ENCODE data around the gene CMBL.
"Not testable (repeated sequence)": the region's sequence is repeated elsewhere in the genome, so short reads cannot be mapped to it uniquely, and the experiment has no call there.

Gene CMBL

GRCh38 chr5:10333154-10334006 lies 25.7 kb upstream of the CMBL start:
- FAIRE-seq, result no peak

DNA sequence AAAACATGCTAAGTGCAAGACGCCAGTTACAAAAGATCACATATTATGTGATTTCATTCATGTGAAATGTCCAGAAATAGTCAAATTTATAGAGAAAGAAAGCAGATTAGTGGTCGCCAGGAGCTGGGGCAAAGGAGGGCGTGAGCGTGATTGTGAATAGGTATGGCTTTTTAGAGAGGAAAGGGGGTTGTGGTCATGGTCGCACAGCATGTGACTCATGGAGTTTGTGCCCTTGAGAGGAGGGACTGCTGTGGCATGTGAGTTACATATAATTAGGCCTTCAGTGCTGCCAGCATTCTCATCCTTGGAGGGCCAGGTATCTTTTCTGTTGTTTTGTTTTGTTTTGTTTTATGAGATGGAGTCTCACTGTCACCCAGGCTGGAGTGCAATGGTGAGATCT lies 24.6 kb upstream of the CMBL start:
- no peak for FAIRE-seq

DNA sequence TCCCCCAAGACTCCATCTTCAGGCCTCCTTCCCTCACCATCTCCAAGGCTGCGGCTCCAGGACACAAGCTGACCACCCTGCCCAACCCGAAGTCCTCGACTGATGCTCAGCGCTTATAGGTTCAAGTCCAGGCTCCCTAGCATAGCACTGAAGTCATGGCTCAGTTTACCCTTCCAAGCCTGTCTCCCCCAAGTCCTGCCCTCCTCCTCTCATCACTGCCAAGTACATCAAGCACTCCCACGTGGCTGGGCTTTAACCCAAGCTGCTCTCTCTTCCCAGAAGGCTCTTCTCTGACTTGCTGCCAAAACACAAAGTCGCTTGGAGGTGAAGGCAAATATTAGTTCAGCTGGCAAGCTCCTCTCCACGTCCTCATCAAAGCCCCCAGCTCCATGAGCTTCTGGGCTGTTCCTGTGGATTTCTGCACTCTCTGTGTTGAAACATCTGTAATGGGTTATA lies 23.7 kb upstream of the CMBL start:
- FAIRE-seq, result no peak

DNA sequence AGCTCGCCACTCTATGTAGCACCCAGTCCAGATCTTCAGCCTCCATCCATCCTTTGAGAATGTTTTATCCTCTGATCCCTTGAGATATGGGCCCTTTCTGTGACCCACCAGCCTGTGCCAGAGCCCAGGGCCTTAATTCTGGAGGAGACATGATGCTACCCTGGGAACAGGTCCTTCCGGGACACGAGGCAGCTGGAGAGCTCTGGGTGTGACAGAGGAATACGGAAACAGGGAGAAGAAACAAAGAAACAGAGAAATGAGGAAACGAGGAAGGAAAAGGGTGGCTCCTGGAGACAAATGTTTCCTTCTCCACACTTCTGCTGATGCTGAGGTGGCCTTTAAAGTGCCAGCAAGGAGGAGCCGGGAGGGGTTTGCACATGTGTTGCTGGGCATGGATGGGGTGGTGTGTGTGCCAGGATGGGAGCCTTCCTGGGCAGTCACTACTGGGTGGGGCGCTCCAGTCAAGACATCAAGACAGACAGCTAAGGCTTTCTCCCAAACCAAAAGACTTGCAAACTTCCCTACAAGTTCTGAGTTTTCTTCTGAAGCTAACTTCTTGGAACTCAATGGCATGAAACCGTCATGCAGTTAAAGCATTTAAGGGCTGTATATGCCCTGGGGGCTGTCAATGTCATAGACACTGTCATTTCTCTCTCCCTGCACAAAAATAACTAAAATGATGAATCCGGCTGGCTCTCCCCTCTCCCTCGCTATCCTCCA lies 23.0 kb upstream of the CMBL start:
- FAIRE-seq, result no peak

DNA sequence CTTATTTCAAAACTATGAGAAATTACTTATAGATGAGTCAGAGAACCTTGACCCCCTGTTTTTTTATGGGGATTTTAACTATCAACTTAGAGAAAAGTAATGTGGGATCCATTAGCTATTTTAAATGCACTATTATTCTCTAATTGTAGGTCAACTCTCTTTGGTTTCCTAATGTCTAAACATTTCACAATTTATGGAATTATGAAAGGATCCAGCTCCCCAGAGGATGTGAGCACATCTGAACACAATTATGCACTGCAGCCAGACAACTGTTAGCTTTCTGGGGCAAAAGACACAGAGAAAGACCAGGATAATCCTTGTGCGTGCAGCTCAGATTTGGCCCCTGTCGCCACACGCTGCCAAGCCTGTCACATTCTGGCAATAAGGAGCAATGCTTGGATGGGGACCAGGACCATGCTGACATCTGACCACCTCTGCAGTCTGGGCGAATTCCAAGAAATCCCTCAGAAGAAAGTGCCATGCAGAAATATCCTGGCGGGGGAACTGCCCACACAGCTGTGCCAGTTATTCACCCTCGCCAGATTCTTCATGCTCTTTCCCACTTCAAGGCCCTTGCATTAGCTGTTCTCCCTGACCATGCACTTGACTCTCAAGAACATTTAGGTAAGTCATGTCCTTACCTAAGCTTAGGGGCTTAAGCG lies 22.2 kb upstream of the CMBL start:
- no peak for FAIRE-seq

GRCh38 chr5:10329446-10329819 lies 21.7 kb upstream of the CMBL start:
- no peak for FAIRE-seq

GRCh38 chr5:10328323-10328722 lies 20.6 kb upstream of the CMBL start:
- FAIRE-seq, result no peak

- FAIRE-seq, result no peak
Observed at GRCh38 chr5:10324518-10325370, 17.0 kb upstream of the CMBL start.

DNA sequence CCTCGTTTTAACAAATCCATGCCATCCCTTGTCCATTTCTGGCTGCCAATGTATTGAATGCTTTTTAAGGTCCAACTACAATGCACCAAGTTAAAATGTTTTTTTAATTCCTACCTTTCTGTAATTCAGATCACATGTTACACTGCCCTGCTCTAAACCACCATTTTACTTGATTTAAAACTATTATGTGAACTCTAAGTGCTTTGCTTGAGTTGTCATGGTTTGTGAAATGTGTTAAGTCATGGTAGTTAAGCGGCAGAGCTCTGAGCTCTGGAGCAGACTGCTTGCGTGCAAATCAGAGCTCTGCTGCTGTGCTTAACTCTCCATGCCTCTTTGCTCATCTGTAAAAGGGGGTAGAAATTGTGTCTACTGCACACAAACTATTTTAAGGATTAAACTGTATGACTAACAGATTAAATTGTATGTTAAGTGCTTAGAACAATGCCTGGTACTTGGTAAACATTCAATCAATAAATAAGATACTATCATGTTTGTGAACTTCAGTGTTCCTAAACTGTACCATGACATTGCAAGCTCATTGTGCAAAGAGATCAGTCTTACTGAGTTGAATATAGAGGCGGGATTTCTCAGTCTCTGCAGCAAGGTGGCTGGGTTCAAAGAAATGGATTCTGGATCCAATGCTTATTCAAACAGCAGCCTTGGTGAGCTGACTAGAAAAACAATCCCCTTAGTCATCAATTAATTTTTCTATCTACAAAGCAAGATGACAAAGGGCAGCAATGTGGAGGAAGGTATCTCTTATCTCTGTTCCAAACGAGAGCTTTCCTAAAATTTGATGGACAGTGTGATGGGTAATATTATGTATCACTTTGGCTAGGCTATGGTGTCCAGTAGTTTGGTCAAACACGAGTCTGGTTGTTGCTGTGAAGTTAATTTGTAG lies 16.1 kb upstream of the CMBL start:
- FAIRE-seq, result no peak

- FAIRE-seq, result no peak
Observed at GRCh38 chr5:10321882-10322281, 14.2 kb upstream of the CMBL start.

- FAIRE-seq, result no peak
Observed at GRCh38 chr5:10320793-10321192, 13.1 kb upstream of the CMBL start.

DNA sequence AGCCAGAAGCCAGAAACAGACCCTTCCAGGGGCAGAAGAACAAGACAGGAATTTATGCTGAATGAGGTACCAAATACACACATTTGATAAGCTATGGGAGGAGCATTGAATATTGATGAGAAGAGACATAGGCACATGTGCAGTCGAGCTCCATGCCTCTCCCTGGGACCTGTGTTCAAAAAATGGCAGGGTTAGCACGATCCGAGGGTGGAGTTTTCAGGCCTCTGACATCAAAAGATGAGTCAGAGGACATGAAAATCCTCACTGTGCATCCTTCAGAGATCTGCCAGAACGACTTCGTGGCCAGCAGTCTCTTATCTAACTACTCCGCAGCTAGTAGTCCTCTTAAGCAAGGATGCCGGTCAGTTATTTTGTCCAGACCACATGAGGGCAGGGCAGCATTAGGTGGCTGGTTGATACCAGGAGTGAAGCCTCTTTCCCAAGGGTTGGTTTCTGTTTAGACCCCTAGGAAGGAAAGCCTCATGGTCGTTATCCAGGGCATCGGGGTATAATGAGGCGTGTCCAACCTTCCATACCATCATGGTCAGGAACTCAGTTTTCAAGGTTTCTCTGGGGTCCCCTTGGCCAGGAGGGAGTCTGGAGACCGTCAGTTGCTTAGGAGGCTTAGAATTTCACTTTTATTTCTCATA lies 11.6 kb upstream of the CMBL start:
- no peak for FAIRE-seq

DNA sequence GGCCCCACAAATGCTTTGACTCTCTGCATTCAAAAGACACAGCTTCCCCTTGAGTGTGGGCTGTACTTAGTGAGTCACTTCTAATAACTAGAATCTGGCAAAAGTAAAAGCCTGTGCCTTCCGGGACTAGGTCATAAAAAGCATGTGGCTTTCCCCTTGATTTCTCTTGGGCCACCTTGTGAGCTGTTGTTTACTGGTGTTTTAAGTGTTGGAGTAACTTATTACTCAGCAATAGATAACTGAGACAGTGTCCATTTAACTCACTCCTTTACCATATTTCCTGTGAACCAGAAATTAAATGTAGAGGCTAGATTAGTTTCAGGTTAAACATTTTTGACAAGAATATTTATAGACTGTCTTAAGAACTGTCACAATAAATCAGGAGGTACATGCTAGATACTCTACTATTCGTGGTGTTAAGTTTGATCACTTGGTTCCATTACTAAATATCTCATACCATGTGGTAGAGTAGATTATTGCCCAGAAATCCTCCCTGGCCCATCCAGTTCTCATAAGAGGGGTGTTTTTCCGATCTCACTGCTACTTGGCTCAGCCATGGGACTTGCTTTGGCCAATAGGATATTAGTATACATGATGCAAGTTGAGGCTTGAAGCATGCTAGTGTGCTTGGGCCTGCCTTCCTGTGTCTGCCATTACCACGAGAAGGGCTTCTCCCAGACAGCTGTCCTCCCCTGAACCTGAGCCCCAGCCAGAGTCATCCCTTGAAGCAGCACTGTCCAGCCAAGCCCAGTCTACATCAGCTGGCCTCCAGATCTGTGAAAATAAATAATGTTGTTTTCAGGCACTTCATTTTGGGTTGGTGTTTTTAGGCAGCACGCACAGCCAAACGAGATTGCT lies 10.4 kb upstream of the CMBL start:
- FAIRE-seq, result no peak

DNA sequence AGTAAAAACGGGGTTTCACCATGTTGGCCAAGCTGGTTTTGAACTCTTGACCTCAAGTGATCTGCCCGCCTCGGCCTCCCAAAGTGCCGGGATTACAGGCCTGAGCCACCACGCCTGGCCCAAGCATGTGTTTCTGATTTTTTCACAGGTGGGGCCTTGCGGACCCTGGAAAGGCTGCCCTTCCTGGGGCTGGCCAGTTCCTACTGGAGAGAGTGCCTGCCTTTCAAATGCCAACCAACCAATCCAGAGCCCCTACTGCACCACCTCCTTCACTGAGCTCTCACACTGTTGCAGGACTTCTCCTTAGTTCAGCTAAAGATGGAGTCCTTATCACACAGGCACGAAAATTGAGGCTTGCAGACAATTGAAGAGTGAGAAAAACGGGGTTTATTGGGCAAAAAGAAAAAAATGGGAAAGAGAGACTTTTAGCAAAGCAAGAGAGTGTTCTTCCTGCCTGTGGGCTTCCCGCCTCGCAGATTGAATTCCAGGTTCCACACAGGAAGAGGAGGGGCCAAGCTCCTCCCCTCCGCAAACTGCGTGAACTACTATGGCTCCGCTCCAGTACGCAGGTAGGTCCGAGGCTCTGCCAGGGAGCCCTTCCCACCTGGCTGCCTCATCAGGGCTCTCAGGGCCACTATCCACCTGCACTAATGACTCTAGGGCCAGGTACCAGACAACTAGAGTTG lies 8.3 kb upstream of the CMBL start:
- FAIRE-seq, result no peak

GRCh38 chr5:10315201-10315600 lies 7.5 kb upstream of the CMBL start:
- FAIRE-seq, result no peak

- no peak for FAIRE-seq
Observed at GRCh38 chr5:10311595-10312425, 4.1 kb upstream of the CMBL start.

DNA sequence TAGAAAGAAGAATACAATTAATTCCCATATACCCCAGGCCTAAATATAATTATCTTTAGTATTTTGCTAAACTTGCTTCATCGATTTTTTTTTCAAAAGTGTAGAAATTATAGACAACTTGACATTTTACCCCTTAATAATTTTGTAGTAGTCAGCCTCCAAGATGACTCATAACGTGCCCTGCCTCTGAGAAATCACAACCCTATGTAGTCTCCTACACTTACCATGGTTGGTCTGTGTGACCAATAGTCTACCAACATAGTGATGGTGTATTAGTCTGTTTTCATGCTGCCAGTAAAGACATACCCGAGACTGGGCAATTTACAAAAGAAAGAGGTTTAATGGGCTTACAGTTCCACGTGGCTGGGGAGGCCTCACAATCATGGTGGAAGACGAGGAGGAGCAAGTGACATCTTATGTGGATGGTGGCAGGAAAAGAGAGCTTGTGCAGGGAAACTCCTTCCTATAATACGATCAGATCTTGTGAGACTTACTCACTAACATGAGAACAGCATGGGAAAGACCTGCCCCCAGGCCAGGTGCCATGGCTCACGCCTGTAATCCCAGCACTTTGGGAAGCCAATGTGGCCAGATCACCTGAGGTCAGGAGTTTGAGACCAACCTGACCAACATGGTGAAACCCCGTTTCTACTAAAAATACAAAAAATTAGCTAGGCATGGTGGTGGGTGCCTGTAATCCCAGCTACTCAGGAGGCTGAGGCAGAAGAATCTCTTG lies 3.3 kb upstream of the CMBL start:
- FAIRE-seq, result not testable (repeated sequence)

Measured in A204.1 (cell line).